B cell (primary cell): ENCODE measurements around the gene NOP53.

Source experiments
- EZH2 ChIP-seq: IDR thresholded peaks from 2 replicates; pipeline ENCODE4 v1.6.1; 2012; ENCODE audit warnings: borderline replicate concordance, low read depth, mild to moderate bottlenecking, moderate library complexity, low read length; ENCODE audit not compliant: insufficient read depth, poor library complexity, severe bottlenecking
- TF ChIP-seq, protein P1 (sequence below): fragments of 200-600 bp; IDR thresholded peaks from one replicate; pipeline ENCODE4 v1.8.0; 2022; ENCODE audit warnings: antibody characterized with exemption, mild to moderate bottlenecking

DNA sequence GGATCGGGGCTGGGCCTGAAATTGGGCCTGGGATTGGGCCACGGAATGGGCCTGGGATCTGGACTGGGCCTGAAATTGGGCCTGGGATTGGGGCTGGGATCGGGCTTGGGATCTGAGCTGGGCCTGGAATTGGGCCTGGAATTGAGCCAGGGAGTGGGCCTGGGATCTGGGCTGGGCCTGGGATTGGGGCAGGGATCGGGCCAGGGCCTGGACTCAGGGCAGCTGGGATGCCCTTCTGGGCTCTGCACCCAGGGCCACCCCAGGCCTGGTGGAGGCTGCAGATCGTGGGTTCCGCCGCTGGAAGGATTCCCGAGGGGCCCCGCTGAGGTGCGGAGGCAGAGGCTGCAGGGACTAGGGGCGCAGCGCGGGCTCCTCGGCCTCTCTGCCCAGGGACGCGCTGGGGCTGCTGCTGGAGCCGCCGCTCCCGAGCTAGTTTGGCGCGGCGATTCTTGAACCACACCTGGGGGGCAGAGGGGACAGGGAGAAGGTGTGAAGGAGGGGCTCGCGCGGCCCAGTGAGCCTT, 57.2 kb downstream of the NOP53 start:
- TF ChIP-seq, protein P1, sequence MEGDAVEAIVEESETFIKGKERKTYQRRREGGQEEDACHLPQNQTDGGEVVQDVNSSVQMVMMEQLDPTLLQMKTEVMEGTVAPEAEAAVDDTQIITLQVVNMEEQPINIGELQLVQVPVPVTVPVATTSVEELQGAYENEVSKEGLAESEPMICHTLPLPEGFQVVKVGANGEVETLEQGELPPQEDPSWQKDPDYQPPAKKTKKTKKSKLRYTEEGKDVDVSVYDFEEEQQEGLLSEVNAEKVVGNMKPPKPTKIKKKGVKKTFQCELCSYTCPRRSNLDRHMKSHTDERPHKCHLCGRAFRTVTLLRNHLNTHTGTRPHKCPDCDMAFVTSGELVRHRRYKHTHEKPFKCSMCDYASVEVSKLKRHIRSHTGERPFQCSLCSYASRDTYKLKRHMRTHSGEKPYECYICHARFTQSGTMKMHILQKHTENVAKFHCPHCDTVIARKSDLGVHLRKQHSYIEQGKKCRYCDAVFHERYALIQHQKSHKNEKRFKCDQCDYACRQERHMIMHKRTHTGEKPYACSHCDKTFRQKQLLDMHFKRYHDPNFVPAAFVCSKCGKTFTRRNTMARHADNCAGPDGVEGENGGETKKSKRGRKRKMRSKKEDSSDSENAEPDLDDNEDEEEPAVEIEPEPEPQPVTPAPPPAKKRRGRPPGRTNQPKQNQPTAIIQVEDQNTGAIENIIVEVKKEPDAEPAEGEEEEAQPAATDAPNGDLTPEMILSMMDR = no peak
- TF ChIP-seq EZH2 = no peak
